Adrenal gland (tissue), 5 donors: ENCODE data around the gene C3orf20.
"Not testable (repeated sequence)": the region's sequence is repeated elsewhere in the genome, so short reads cannot be mapped to it uniquely, and the experiment has no call there.

Experiments used
- CTCF ChIP-seq, 6 experiments: fragments of 450-650 bp in 4 of 6; fragments of 200-600 bp in 2 of 6; sonication (generic) in 1 of 6; IDR thresholded peaks; 1 replicate in 5 of 6; 2 replicates in 1 of 6; pipeline versions ENCODE4 v1.5.1 to v1.8.0; 2016 to 2021; ENCODE audit warnings: antibody characterized with exemption in 6 of 6, mild to moderate bottlenecking in 2 of 6, moderate library complexity in 1 of 6
- POLR2A ChIP-seq, 2 donors: fragments of 450-650 bp; IDR thresholded peaks; one replicate each; pipeline ENCODE4 v1.6.1; 2017; ENCODE audit warnings: antibody characterized with exemption in 2 of 2, mild to moderate bottlenecking in 2 of 2, moderate library complexity in 1 of 2
- donor health status: DM: no; HTN: no; CAD: no.

- TF ChIP-seq CTCF, POLR2A (IDR thresholded peaks at IDR 0.05): not testable (repeated sequence)
Observed at GRCh38 chr3:14752979-14753378, 78.0 kb downstream of the C3orf20 start.
